GM21367 (cell line): ENCODE data around the gene UPF2.
"Not testable (repeated sequence)": the region's sequence is repeated elsewhere in the genome, so short reads cannot be mapped to it uniquely, and the experiment has no call there.

Experiments
- ATAC-seq: cut with Tn5 transposase; IDR thresholded peaks from one replicate; pipeline ENCODE4 v1.9.1; 2021; ENCODE audit not compliant: unreplicated experiment

The UPF2 gene, protein sequence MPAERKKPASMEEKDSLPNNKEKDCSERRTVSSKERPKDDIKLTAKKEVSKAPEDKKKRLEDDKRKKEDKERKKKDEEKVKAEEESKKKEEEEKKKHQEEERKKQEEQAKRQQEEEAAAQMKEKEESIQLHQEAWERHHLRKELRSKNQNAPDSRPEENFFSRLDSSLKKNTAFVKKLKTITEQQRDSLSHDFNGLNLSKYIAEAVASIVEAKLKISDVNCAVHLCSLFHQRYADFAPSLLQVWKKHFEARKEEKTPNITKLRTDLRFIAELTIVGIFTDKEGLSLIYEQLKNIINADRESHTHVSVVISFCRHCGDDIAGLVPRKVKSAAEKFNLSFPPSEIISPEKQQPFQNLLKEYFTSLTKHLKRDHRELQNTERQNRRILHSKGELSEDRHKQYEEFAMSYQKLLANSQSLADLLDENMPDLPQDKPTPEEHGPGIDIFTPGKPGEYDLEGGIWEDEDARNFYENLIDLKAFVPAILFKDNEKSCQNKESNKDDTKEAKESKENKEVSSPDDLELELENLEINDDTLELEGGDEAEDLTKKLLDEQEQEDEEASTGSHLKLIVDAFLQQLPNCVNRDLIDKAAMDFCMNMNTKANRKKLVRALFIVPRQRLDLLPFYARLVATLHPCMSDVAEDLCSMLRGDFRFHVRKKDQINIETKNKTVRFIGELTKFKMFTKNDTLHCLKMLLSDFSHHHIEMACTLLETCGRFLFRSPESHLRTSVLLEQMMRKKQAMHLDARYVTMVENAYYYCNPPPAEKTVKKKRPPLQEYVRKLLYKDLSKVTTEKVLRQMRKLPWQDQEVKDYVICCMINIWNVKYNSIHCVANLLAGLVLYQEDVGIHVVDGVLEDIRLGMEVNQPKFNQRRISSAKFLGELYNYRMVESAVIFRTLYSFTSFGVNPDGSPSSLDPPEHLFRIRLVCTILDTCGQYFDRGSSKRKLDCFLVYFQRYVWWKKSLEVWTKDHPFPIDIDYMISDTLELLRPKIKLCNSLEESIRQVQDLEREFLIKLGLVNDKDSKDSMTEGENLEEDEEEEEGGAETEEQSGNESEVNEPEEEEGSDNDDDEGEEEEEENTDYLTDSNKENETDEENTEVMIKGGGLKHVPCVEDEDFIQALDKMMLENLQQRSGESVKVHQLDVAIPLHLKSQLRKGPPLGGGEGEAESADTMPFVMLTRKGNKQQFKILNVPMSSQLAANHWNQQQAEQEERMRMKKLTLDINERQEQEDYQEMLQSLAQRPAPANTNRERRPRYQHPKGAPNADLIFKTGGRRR

GRCh38 chr10:12042797-12043651 lies at the start of gene UPF2:
Gene UPF2, minus strand, starts transcription at chr10:12042809. Its CDS starts 7,386 bp downstream, at chr10:12035423.
- peak; percentile 36 for ATAC-seq

- no peak for ATAC-seq
Measured at GRCh38 chr10:12091421-12091820, 48.8 kb upstream of the UPF2 start.

DNA sequence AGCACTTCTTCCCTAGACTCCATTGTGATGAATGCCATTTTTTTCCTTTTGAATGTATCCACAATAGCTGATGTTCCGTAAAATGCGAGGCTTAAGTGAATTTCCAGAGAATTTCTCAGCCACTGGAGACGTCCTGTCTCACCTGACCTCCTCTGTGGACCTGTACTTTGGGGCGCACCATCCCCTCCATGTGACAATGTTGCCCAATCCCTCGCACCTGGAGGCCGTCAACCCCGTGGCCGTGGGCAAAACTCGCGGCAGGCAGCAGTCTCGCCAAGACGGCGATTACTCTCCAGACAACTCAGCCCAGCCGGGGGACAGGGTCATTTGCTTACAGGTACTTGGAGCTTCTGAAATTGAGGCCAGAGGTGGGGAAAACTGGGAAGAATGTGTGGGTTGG lies 46.3 kb upstream of the UPF2 start:
- no peak for ATAC-seq

- ATAC-seq = no peak
Measured at GRCh38 chr10:12081879-12082557, 39.4 kb upstream of the UPF2 start.

GRCh38 chr10:12081470-12081869 lies 38.9 kb upstream of the UPF2 start:
- ATAC-seq = no peak

DNA sequence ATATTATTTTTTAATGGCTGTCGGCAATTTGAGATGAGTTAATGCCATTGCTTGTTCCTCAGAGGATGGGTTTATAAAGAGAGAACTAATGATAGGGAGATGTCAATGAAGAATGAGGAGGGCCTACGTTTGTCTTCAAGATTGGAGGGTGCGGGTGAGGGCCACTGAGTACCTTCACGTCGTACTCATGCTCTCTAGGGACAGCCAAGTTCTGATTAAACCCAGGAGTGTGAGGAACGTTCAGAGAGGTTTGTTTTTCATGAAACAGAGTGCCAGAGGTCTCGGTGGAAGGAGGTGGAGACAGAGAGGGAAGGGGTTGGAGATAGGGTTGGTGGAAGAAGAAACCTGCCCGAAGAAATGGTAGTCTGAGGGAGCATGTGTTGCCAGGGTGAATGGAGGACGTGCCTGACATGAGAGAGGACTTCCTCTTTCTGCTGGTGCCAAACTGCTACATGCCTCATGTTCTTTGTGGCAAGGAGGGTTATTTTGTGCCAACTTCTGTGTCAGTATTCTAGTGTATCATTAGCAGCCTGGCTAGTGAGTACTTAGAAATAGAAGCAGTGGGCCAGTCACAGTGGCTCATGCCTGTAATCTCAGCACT lies 35.1 kb upstream of the UPF2 start:
- no peak for ATAC-seq

DNA sequence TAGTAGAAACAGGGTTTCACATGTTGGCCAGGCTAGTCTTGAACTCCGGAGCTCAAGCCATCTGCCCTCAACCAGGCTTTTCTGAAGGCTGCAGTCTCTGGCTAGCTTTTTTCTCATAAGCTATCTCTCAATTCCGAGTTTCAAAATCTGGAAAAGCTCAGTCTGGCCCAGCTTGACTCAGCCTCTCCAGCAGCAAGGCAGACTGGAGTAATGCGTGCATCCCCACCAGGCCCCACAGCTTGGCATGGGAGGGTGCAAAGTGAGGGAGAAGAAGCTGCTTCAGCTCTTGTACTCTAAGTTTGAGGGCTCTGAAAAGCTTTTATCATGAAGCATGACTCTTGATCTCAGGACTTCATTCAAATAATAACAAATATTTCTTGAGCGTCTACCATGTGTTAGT lies 30.9 kb upstream of the UPF2 start:
- no peak for ATAC-seq

- not testable (repeated sequence) for ATAC-seq
Measured at GRCh38 chr10:12071441-12071840, 28.8 kb upstream of the UPF2 start.

- ATAC-seq = peak; percentile 96
Measured at GRCh38 chr10:12068449-12069269, 26.1 kb upstream of the UPF2 start, which contains the start of gene DHTKD1. Gene DHTKD1, plus strand, starts transcription at chr10:12068954. Its CDS starts 80 bp downstream, at chr10:12069034.

DNA sequence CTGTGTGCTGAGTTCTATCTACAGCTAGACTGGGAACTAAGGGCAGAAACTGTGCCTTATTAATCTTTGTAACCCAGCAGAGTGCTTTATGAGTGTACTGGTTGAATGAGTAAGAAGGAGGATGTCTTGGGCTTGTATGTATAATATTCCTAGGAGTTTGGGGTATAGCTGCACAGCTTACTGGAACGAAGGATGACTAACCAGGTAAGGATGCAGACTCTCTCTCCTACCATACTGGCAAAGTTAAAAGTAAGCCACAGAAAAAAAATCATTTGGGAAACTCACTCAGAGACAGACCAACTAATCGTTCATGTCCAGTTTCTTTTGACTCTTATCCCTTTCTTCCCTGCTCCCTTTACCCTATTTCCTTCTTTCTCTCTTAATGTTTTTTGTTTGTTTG lies 24.7 kb upstream of the UPF2 start:
- no peak for ATAC-seq

DNA sequence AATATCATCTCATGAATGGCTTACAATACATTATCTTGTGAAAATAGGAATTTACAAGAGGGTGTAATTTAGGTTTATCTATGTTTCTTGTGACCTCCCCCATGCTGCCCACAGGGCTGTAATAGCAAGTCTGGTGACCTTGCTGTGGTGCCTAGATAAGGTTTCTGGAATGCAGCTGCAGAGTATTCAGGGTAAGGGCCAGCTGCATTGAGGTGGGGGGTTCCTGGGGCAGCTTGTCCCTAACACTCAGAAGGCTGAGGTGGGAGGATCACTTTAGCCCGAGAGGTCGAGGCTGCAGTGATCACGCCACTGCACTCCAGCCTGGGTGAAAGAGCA lies 20.8 kb upstream of the UPF2 start:
- ATAC-seq = no peak

DNA sequence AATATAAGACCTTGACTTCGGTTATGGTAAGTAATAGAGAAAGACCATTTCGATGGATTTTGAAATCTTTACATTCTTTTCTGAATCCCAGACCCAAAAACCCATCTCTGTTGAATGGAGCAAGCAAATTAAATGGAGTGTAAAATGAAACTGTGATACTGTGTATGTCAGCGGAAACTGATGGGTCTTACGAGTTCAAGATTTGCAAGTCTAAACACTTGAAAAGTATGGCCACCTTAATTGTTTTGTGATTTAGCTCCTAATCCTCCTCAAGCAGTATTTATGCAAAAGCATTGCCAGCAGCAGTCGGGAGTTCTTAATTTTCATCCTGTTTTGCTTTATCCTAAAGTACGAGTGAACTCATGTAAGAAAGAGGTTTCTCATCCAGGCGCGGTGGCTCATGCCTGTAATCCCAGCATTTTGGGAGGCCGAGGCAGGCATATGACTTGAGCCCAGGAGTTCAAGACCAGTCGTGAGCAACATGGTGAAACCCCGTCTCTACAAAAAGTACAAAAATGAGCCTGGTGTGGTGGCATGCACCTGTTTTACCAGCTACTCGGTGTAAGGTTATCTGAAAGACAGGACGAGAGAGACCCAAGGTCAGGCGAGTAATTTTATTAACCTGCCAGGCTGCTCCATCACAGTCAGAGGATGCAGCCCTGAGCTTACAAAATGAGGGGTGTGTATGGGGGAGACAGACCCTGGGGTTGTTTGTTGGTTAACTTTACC lies 20.3 kb upstream of the UPF2 start:
- ATAC-seq = no peak

DNA sequence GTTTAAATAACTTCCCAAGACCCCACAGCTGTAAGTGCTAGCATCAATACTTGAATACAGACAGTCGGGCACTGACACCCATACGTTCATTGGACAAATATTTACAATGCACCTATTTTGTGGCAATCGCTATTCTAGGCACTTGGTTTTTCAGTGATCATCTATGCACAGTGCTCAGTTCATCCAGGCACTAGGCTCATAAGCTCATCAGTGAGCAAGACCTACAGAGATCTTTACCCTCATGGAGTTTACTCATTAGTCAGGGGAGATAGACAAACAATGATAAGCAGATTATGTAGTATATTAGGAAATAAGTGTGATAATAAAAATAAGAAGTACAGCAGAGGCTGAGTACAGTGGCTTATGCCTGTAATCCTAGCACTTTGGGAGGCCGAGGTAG lies 18.5 kb upstream of the UPF2 start:
- no peak for ATAC-seq

DNA sequence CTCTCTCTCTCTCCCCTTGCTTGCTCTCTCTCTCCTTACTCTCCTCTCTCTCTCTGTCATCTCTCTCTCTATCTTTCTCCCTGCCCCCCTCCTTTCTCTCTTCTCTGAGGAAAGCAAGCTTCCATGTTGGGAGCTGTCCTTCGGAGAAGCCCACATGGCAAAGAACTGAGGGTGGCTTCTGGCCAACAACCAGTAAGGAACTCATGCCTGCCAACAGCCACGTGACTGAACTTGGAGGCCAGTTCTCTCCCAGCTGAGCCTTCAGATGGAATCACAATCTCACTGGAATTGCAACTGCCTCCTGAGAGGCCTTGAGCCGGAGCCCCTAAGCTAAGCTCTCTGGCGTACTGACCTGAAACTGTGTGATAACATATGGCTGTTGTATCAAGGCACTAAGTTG lies 14.1 kb upstream of the UPF2 start:
- no peak for ATAC-seq

- ATAC-seq = no peak
Measured at GRCh38 chr10:12055732-12056131, 13.1 kb upstream of the UPF2 start.

DNA sequence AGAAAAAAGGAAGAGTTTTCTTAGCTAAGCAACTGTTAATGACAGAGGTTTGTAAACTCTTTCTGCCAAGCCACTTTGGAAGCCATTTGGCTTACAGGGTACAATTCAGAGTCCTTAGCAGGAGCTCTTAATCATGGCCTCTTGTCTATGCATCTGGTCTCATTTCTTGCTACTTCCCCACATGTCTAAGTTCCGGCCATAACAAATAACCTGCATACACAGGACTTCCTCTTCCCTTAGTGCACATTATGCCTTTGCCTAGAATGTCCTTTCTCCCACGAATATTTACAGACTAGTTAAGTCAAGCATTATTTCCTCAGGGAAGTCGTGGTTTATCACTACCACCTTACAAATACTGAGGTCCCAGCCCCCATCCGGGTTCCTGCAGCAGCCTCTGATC lies 8.6 kb upstream of the UPF2 start:
- no peak for ATAC-seq

GRCh38 chr10:12050528-12050927 lies 7.9 kb upstream of the UPF2 start:
- ATAC-seq = no peak

- no peak for ATAC-seq
Measured at GRCh38 chr10:12048547-12048946, 5.9 kb upstream of the UPF2 start.
